MM.1S (cell line): ENCODE measurements around the gene SUSD1.

Experiments used
- CTCF ChIP-seq: fragments of 300-600 bp; sonication (generic); IDR thresholded peaks from 2 replicates; pipeline ENCODE4 v1.5.1; 2016; ENCODE audit warnings: antibody characterized with exemption, low read length, mixed read lengths
- EZH2phosphoT487 ChIP-seq: fragments of 300-600 bp; sonication (generic); IDR thresholded peaks from 2 replicates; pipeline ENCODE4 v1.6.1; 2018; ENCODE audit warnings: antibody characterized with exemption, low read length

GRCh38 chr9:112132356-112132755 lies 42.7 kb downstream of the SUSD1 start:
- TF ChIP-seq CTCF (no peak), EZH2phosphoT487 (no peak)
